C4-2B (cell line): ENCODE measurements around the gene SFMBT2.

ENCODE experiments used
- CTCF ChIP-seq: fragments of 450-650 bp; conservative IDR thresholded peaks from 2 replicates; pipeline ENCODE4 v1.5.1; 2017; ENCODE audit warnings: mild to moderate bottlenecking
- ZFX ChIP-seq: fragments of 450-650 bp; IDR thresholded peaks from 2 replicates; pipeline ENCODE4 v1.6.1; 2017

GRCh38 chr10:7305053-7305452, 105.8 kb downstream of the SFMBT2 start:
- TF ChIP-seq CTCF (no peak), ZFX (no peak)
